Retinal pigment epithelial cell (primary cell): Measurements from ENCODE around the gene LANCL2.

Experiments
- DNase-seq: peaks from one replicate; pipeline ENCODE4 v3.0.0-alpha.2; 2010; ENCODE audit warnings: low read depth
- H3K4me3 ChIP-seq: 2 replicates; pipeline ENCODE4 v1.5.1; 2011; ENCODE audit warnings: mild to moderate bottlenecking, low read length, control low read depth, moderate library complexity
- CTCF ChIP-seq: conservative IDR thresholded peaks from 2 replicates; pipeline ENCODE4 v1.5.1; 2011; ENCODE audit warnings: low read depth, low read length, control low read depth, inconsistent platforms

The LANCL2 gene

DNA sequence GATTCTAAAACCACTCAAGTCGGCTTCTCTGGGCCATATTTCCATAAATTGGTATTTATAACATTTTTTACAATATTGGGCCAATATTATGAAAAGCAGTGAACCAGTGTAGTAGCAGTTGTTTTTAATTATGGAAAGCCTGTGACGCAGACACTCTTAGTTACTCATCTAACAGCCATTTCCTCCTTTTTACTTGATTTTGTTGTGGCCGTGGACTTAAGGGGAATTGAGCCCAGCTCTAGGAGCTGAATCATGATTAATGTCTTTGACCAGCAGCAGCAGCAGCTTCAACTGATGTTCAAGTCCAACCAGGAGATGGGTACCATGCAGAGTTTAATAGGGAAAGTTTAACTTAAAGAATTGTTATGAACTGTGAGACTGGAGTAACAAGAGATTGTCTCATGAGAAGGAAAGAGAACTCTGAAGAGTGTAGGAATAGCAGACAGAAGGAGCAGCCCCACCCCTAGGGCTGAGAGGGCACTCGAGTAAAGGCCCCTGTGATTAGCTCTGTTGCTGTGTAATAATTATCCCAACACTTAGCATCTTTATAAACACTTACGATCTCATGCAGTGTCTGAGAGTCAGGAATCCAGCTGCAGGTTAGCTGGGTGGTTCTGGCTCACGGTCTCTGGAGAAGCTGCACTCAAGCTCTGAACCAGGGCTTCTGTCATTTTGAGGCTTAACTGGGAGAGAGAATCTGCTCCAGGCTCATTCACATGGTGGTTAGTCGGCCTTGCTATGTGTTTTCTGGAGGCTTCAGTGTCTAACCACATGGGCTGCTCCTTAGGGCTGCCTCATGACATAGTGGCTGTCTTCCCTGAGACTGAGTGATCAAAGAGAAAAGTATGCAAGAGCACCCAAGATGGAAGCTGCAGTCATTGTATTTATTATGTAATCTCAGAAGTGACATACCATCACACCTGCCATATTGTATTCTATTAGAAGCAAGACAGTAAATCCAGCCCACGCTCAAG lies 4.6 kb downstream of the LANCL2 start:
- no peak for DNase-seq
- no peak overlapping the region for H3K4me3 ChIP-seq
- no peak for TF ChIP-seq CTCF

DNA sequence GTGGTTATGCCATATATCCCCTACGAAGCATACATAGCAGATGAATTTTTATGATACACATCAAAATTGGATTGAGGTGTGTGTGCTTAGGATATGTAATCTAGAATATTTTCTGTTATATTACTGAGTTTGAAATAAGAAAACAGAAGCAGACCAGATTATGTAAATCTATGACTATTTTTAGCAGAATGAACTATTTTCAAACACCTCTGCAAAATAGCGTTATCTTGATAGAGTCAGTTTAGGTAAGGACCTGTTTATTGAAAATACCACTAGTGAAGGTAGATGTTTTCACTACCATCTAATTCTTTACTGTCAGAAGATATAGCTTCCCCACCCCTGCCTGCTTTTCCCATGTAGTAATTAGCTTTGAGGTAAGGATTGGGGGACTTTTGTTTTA lies 9.1 kb downstream of the LANCL2 start:
- H3K4me3 ChIP-seq, result no peak overlapping the region
- TF ChIP-seq CTCF, result no peak
- DNase-seq, result no peak

- no peak for TF ChIP-seq CTCF
These were observed 10.1 kb downstream of the LANCL2 start for GRCh38 chr7:55375237-55375636.

GRCh38 chr7:55377162-55377817 lies 12.2 kb downstream of the LANCL2 start:
- no peak overlapping the region for H3K4me3 ChIP-seq
- no peak for DNase-seq
- no peak for TF ChIP-seq CTCF

More at GRCh38 chr7:55375237-55375636, 10.1 kb downstream of the LANCL2 start:
- H3K4me3 ChIP-seq, result no peak overlapping the region
- no peak for DNase-seq

GRCh38 chr7:55379285-55379684 lies 14.1 kb downstream of the LANCL2 start:
- DNase-seq, result no peak
- TF ChIP-seq CTCF, result no peak
- H3K4me3 ChIP-seq, result no peak overlapping the region

DNA sequence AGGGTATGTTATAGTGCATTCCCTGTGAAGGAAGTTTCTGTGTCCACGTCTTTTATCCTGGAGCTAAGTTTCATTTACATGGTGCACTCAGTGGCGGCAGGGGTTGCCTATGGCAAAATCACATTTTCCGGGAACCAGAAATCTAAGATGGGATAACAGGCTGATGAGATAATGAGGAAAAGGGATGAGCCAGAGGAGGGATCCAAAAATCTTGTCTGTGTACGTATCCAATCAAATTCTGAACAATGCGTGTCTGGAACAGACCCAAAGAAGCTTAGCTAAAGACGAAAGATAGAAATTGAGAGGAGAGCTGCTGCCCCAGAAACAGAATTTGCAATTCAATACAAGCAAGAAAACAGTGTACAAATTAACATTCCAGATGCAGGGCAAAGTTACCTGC lies 16.1 kb downstream of the LANCL2 start:
- no peak overlapping the region for H3K4me3 ChIP-seq
- no peak for TF ChIP-seq CTCF
- no peak for DNase-seq
